ENCODE data around the gene FMO5.

DNA sequence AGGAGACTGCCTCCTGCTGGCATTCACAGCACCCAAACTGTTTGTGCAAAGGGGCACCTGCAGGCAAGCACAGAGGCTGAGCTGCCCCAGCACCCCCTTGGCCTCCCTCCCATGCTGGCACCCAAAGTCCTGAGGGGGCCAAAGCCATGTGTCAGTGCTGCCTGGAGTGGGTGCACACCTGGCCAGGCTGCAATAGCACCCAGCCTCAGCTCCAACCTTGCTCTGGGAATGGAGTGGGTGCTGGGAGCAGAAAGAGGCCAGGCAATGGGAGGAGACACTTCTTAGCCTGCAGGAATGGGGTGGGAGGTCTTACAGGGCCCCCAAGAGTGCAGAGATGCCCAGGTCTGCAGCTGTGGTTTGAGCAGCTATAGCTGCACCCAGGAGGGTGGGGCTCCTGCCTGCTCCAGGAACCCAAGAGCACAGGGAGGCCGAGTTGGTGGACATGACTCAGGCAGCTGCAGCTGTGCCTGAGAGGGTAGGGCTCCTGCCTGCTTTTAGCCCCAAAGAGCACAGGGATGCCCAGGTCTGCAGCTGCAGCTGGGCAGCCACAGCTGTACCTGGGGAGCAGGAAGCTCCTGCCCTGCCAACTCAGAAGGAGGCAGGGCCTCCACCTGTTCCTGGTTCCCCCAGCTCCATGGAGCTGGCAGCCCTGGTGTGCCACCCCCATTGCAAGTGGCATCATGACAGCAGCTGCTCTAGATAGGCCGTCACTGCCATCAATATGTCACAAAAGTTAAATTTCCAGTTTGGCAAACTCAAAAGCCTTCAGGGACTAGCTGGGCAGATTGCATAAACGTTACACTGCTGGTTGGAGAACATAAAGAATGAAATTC lies 12.0 kb upstream of the FMO5 start:
- TF ChIP-seq POLR2A (IDR thresholded peaks at IDR 0.05) (no peak), POLR2AphosphoS5 (IDR thresholded peaks at IDR 0.05) (no peak)
- TF ChIP-seq, protein P1, sequence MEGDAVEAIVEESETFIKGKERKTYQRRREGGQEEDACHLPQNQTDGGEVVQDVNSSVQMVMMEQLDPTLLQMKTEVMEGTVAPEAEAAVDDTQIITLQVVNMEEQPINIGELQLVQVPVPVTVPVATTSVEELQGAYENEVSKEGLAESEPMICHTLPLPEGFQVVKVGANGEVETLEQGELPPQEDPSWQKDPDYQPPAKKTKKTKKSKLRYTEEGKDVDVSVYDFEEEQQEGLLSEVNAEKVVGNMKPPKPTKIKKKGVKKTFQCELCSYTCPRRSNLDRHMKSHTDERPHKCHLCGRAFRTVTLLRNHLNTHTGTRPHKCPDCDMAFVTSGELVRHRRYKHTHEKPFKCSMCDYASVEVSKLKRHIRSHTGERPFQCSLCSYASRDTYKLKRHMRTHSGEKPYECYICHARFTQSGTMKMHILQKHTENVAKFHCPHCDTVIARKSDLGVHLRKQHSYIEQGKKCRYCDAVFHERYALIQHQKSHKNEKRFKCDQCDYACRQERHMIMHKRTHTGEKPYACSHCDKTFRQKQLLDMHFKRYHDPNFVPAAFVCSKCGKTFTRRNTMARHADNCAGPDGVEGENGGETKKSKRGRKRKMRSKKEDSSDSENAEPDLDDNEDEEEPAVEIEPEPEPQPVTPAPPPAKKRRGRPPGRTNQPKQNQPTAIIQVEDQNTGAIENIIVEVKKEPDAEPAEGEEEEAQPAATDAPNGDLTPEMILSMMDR (IDR thresholded peaks at IDR 0.05 in 8 of 11, conservative IDR thresholded peaks at IDR 0.05 in 3 of 11), result no peak

Measured in spleen (tissue), 7 donors.